Activated CD4-positive, CD25-positive, alpha-beta regulatory T cell treated with anti-CD3 and anti-CD28 coated beads, Interleukin-2, amount 50 U/mL, for 24 hours (primary cell): ENCODE results near the gene SHKBP1.
A peak's percentile ranks its signal among the peaks of the same experiment; 100 is the strongest.
"Not testable (repeated sequence)": the region's sequence is repeated elsewhere in the genome, so short reads cannot be mapped to it uniquely, and the experiment has no call there.

ENCODE experiments used
- ATAC-seq, 2 donors: fragments of 150-1000 bp; cut with Tn5 transposase; one replicate each; pipeline ENCODE4 v1.10.0; 2021; ENCODE audit warnings: mild to moderate bottlenecking in 1 of 2, moderate library complexity in 1 of 2

The SHKBP1 gene

DNA sequence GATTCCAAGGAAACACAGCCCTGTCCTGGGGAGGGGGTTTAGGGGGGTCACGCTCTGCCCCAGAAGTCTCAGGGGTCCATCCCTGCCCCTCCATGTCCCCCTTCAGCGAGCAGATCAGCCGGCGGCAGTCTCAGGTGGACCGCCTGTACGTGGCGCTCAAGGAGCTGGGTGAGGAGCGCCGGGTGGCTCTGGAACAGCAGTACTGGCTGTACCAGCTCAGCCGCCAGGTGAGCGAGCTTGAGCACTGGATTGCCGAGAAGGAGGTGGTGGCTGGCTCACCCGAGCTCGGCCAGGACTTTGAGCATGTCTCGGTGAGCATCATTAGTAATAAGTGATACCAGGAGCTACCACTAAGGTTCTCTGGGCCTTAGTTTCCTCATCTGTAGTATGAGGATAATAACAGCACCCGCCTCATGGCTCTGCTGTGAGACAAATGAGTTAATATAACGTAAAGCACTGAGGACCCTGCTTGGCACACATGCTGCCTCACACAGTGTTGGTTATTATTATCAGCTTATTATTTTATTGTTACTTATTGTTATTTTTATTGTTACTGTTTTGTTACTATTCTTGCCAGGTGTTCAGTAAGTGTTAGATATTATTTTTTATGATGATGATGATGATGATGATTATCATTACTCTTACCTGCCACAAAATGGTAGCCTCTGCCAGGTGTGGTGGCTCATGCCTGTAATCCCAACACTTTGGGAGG lies 20.5 kb upstream of the SHKBP1 start:
- no peak for ATAC-seq

DNA sequence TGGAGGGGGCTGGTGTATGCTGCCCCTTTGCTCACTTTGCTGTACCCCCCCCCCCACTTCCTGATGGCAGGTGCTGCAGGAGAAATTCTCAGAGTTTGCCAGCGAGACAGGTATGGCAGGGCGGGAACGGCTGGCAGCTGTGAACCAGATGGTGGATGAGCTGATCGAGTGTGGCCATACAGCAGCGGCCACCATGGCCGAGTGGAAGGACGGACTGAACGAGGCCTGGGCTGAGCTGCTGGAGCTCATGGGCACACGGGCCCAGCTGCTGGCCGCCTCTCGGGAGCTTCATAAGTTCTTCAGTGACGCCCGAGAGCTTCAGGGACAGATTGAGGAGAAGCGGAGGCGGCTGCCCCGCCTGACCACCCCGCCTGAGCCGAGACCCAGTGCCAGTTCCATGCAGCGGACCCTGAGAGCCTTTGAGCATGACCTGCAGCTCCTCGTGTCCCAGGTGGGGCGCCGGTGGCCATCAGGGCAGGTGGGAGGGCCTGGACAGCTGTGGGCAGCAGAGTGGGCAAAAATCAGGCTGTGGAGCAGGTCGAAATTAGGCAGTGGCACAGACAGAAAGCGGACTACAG lies 19.6 kb upstream of the SHKBP1 start:
- no peak for ATAC-seq

DNA sequence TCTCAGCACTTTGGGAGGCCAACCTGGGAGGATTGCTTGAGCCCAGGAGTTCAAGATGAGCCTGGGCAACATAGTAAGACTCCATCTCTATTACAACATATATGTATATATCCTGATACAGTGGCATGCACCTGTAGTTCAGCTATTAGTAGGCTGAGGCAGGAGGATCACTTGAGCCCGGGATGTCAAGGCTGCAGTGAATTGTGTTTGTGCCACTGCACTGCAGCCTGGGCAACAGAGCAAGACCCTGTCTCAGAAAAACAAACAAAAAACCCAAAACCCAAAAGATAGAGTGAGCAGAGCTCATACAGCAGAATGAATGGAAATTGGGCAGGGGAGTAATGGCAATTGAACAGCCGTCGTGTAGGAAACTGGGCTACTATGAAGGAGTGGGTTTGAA lies 17.3 kb upstream of the SHKBP1 start:
- ATAC-seq = no peak

- ATAC-seq = no peak
Observed at GRCh38 chr19:40560092-40560507, 16.6 kb upstream of the SHKBP1 start.

DNA sequence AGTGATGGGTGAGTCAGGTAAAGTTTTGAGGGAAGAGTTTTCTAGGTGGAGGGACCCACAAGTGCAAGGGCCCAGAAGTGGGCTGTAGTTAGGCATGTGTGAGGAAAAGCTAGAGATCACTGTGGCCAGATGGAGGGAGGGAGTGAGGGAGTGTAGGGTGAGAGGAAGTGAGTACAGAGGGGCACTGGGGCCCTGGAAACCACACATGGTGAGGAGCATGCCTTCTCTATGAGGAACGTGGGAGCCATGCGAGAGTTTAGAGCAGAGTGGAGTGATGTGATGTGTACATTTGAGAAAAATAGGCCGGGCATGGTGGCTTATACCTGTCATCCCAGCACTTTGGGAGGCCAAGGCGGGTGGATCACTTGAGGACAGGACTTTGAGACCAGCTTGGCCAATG lies 14.7 kb upstream of the SHKBP1 start:
- no peak for ATAC-seq

DNA sequence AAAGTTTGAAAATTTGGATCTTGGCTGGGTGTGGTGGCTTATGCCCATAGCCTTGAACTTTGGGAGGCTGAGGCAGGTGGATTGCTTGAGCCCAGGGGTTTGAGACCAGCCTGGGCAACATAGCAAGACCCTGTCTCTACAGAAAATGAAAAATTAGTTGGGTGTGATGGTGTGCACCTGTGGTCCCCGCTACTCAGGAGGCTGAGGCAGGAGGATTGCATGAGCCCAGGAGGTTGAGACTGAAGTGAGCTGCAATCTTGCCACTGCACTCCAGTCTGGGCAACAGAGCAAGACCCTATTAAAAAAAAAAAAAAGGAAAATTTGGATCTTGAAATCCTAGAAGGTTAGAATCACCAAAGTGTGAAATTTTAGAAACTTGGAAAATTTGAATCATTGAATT lies 12.1 kb upstream of the SHKBP1 start:
- ATAC-seq = not testable (repeated sequence)

DNA sequence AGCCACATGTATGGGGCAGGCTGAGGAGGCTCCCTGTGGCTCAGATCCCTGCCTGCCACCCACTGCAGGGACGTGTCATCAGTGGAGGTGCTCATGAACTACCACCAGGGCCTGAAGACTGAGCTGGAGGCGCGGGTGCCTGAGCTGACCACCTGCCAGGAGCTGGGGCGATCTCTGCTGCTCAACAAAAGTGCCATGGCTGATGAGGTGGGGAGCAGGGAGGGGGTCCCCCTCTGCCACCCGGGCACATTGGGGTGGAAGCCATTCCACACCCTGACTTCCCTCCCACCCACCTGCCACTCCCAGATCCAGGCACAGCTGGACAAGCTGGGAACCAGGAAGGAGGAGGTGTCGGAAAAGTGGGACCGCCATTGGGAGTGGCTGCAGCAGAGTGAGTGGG lies 11.3 kb upstream of the SHKBP1 start:
- ATAC-seq = no peak

- no peak for ATAC-seq
Observed at GRCh38 chr19:40565910-40566495, 10.7 kb upstream of the SHKBP1 start.

- ATAC-seq = no peak
Observed at GRCh38 chr19:40567040-40567749, 9.5 kb upstream of the SHKBP1 start.

DNA sequence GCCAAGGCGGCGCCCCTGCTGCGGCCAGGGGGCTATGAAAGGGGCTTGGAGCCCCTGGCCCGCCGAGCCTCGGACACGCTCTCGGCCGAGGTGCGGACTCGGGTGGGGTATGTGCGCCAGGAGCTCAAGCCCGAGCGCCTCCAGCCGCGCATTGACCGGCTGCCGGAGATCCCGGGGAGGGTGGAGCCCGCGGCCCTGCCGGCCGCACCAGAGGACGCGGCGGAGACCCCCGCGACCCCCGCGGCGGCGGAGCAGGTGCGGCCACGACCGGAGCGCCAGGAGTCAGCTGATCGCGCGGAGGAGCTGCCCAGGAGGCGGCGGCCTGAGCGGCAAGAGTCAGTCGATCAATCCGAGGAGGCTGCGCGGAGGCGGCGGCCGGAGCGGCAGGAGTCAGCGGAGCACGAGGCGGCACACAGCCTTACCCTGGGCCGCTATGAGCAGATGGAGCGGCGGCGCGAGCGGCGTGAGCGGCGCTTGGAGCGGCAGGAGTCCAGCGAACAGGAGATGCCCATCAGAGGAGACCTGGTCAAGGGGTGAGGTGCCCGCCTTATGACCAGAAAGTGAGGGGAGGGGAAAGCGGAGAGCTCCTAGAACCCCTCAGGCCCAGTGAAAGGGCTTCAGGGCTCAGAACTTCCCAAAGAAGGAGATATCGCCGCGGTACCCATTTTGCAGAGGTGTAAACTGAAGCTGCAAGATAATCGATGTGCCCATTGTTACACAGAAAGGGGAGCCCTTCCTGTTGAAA lies 8.8 kb upstream of the SHKBP1 start:
- no peak for ATAC-seq

GRCh38 chr19:40570313-40571004 lies 6.2 kb upstream of the SHKBP1 start:
- ATAC-seq = peak; percentile 90 to 92

DNA sequence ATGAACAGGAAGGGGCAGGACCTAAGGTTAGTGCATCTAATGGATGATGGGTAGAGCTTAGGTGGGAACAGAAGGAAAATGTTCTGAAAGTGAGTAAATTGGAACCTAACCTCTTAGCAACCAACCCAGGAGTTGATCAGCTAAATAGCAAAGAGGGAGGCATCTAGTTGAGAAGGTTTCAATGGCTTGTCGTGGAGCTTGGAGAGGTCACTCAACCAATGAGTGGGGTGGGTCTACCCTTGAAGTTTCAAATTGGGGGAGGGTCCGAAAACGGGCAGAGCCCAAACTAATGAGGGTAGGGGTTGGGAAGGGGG lies 5.7 kb upstream of the SHKBP1 start:
- no peak for ATAC-seq

DNA sequence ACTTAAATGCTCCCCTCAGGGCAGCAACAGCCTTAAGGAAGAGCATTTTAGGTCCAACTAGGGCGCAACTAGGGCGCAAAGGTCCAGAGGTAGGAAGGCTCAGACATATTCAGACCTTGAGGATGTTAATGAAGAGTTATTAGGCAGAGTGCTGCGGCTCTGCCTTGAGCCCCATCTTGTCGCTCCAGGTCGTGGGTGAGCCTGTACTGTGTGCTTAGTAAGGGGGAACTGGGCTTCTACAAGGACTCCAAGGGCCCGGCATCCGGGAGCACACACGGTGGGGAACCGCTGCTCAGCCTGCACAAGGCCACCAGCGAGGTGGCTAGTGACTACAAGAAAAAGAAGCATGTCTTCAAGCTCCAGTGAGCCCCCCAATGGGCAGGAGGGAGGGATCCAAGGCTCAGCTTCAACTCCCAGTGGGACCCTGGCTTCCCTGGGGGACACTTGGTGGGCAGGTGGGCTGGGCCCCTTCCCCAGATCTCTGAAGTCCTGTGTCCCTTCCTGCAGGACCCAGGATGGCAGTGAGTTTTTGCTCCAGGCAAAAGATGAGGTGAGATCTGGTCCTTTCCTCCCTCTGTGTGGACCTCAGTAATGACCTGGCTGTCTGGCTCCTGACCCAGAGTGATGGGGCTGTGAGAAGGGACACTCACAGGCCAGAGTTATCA lies 4.7 kb upstream of the SHKBP1 start:
- no peak for ATAC-seq

DNA sequence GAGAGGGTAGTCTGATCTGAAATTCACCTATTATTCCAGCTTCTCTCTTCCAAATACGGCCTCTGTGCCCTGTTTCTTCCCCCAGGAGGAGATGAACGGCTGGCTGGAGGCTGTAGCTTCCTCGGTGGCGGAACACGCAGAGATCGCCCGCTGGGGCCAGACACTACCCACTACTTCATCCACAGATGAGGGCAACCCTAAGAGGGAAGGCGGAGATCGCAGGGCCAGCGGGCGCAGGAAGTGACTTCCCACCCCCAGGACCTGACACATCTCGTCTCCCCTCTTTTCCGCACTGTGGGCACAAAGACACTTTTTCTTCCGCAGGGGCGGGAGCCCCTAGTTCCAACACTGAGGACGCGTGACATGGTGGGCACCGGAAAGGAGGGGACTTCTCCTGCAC lies 1.3 kb upstream of the SHKBP1 start:
- ATAC-seq = no peak

- peak; percentile 17 to 18 for ATAC-seq
Observed at GRCh38 chr19:40576151-40576584, 505 bp upstream of the SHKBP1 start.

GRCh38 chr19:40578442-40578908 lies 1.8 kb downstream of the SHKBP1 start:
- ATAC-seq = no peak

DNA sequence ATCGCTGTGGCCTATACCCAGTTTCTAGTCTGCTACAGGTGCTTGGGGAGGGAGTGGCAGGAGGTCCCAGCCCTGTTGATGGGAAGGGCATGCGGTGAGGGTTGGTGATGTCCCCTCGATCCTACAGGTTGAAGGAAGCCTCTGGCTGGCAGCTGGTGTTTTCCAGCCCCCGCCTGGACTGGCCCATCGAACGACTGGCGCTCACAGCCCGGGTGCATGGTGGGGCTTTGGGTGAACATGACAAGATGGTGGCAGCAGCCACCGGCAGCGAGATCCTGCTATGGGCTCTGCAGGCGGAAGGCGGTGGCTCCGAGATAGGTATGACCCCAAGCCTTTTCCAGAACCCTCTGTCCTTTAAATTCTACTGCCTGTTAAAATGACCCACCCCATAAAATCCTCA lies 3.9 kb downstream of the SHKBP1 start:
- no peak for ATAC-seq

- ATAC-seq = no peak
Observed at GRCh38 chr19:40581531-40581930, 4.9 kb downstream of the SHKBP1 start.

GRCh38 chr19:40582467-40582866 lies 5.8 kb downstream of the SHKBP1 start:
- ATAC-seq = no peak

GRCh38 chr19:40583283-40583682 lies 6.6 kb downstream of the SHKBP1 start:
- ATAC-seq = no peak

DNA sequence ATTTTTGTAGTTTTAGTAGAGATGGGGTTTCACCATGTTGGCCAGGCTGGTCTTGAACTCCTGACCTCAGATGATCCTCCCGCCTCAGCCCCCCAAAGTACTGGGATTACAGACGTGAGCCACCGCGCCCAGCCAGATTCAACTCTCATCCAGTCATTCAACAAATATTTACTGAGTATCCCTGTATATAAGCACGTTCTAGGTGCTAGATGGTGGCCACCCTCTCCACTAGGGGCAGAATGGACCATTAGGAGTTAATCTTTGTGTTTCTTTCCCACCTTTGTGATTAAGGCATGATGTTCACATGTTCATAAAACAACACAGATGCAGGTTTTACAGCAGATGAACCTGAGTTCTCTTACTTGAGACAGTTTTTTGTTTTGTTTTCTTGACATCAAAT lies 7.3 kb downstream of the SHKBP1 start:
- ATAC-seq = no peak
